GM18508 (cell line): Measurements from ENCODE around the gene PRKRA.
A peak's percentile ranks its signal among the peaks of the same experiment; 100 is the strongest.
"Not testable (repeated sequence)": the region's sequence is repeated elsewhere in the genome, so short reads cannot be mapped to it uniquely, and the experiment has no call there.

ENCODE experiments used
- ATAC-seq: cut with Tn5 transposase; IDR thresholded peaks from one replicate; pipeline ENCODE4 v1.9.1; 2021; ENCODE audit warnings: moderate number of reproducible peaks; ENCODE audit not compliant: insufficient read depth, unreplicated experiment

The PRKRA gene

GRCh38 chr2:178415979-178416378 is 35.0 kb downstream of the PRKRA start:
- no peak for ATAC-seq

- ATAC-seq: peak; percentile 81
These were observed 36.4 kb downstream of the PRKRA start for GRCh38 chr2:178414266-178415247.

- peak; percentile 47 for ATAC-seq
These were observed 37.3 kb downstream of the PRKRA start for GRCh38 chr2:178413472-178414265.

GRCh38 chr2:178412453-178412852 is 38.5 kb downstream of the PRKRA start:
- ATAC-seq: not testable (repeated sequence)

GRCh38 chr2:178412047-178412446 is 38.9 kb downstream of the PRKRA start:
- ATAC-seq: no peak

GRCh38 chr2:178409261-178409660 is 41.7 kb downstream of the PRKRA start:
- no peak for ATAC-seq

- ATAC-seq: peak; percentile 99
These were observed 46.6 kb downstream of the PRKRA start for GRCh38 chr2:178404368-178404767.

GRCh38 chr2:178403671-178404306 is 47.2 kb downstream of the PRKRA start:
- ATAC-seq: peak; percentile 15

- no peak for ATAC-seq
These were observed 49.0 kb downstream of the PRKRA start for GRCh38 chr2:178401994-178402437.

GRCh38 chr2:178397002-178397605 is 53.9 kb downstream of the PRKRA start:
- ATAC-seq: no peak

- no peak for ATAC-seq
These were observed 54.9 kb downstream of the PRKRA start for GRCh38 chr2:178395941-178396570.

- no peak for ATAC-seq
These were observed 55.7 kb downstream of the PRKRA start for GRCh38 chr2:178395295-178395694.

- no peak for ATAC-seq
These were observed 56.1 kb downstream of the PRKRA start for GRCh38 chr2:178394859-178395258.

GRCh38 chr2:178392215-178392614 is 58.8 kb downstream of the PRKRA start:
- no peak for ATAC-seq

GRCh38 chr2:178391701-178392100 is 59.3 kb downstream of the PRKRA start:
- ATAC-seq: no peak

GRCh38 chr2:178388287-178388686 is 62.7 kb downstream of the PRKRA start:
- ATAC-seq: no peak

GRCh38 chr2:178386986-178387597 is 63.9 kb downstream of the PRKRA start:
- no peak for ATAC-seq

- no peak for ATAC-seq
These were observed 65.3 kb downstream of the PRKRA start for GRCh38 chr2:178385595-178386148.

- no peak for ATAC-seq
These were observed 67.3 kb downstream of the PRKRA start for GRCh38 chr2:178383718-178384117.
